ENCODE results near the gene SLC45A1. TPM values are rescaled to one million over a fixed set of nuclear protein-coding genes. Genes with fewer than 3 reads are reported as not detected.

SLC45A1 gene
- total RNA-seq, 2 experiments from 2014 or later = 0.16 to 0.56 TPM

DNA sequence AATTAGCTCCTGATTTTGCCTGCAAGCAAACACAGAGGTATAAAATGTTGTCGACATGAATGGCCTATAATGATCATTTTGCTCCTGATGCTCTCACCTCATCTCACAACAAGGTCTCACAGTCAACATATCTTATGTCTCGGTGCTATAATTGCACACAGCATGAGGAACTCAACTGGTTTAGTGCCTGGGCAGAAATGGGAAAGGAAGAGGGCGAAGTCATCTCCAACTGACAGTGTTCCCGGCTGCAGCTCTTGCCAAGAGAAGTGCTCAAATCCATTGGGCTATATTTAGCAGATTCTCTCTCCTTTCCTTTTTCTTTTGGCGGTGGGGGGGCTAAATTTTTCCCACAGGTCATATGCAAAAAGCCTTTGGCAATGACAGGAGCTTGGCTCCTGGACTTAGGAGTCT is 53.0 kb downstream of the SLC45A1 start:
- no peak overlapping the region for H3K27ac Mint-ChIP-seq
- TF ChIP-seq, protein P1, sequence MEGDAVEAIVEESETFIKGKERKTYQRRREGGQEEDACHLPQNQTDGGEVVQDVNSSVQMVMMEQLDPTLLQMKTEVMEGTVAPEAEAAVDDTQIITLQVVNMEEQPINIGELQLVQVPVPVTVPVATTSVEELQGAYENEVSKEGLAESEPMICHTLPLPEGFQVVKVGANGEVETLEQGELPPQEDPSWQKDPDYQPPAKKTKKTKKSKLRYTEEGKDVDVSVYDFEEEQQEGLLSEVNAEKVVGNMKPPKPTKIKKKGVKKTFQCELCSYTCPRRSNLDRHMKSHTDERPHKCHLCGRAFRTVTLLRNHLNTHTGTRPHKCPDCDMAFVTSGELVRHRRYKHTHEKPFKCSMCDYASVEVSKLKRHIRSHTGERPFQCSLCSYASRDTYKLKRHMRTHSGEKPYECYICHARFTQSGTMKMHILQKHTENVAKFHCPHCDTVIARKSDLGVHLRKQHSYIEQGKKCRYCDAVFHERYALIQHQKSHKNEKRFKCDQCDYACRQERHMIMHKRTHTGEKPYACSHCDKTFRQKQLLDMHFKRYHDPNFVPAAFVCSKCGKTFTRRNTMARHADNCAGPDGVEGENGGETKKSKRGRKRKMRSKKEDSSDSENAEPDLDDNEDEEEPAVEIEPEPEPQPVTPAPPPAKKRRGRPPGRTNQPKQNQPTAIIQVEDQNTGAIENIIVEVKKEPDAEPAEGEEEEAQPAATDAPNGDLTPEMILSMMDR (IDR thresholded peaks at IDR 0.05) = no peak
- no peak overlapping the region for H3K4me3 Mint-ChIP-seq
- H3K36me3 Mint-ChIP-seq (ENCODE audit: low read depth) = peaks cover 1% of the 10 kb centered on the region
- no peaks in the 10 kb centered on the region for H3K27me3 Mint-ChIP-seq
- ChIA-PET POLR2A (interaction anchor here (0.5 to 1.0 kb wide), 2 partner anchors 26 to 378 kb away, joined by 3 read pairs; no protein-coding TSS in a partner anchor), CTCF (interaction anchor here (0.8 to 1.7 kb wide), 5 partner anchors 10 to 478 kb away, joined by 3 to 5 read pairs (median 3); no protein-coding TSS in a partner anchor)
- DNase-seq (no peak), ATAC-seq (no peak)
- intact Hi-C loops (cut with micrococcal nuclease) = no loop called here
- peaks cover 21% of the 10 kb centered on the region for H3K4me1 Mint-ChIP-seq (ENCODE audit: low read depth)
- H3K9me3 Mint-ChIP-seq = no peaks in the 10 kb centered on the region

DNA sequence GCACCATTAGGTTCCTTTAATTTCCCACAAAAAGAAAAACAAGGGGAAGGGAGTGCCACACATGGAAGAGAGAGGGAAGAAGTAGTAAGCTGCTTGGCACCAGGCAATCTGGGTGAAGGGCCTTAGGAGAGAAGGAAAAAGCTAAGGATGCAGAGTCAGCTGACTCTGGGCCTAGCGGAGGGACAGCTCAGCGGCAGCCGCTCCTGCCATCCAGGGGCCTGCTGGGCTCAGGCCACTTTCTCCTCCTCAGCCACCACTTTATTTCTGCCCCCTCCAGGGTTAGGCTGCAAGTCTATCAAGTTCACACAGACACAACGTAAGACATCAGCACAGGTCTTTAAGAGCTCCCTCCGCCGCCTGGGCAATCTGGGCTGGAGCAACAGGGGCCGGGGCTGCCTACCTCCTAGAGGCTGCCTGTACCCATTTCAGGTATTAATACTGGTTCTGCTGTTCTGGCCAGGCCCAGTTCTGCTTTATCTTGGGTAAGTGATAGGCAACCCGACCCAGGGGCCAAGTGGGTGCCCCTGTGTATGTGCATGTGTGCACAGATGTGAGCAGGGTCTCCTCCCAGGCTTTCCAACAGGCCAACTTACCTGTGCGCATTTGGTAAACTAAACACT is 53.6 kb downstream of the SLC45A1 start:
- ChIA-PET POLR2A (interaction anchor here (1.0 kb wide), 1 partner anchor 26 kb away, joined by 3 read pairs; no protein-coding TSS in a partner anchor), CTCF (interaction anchor here (1.0 to 1.7 kb wide), 4 partner anchors 10 to 357 kb away, joined by 3 to 5 read pairs (median 4); no protein-coding TSS in a partner anchor)
- no peak overlapping the region for H3K27ac Mint-ChIP-seq
- H3K27me3 Mint-ChIP-seq = no peaks in the 10 kb centered on the region
- intact Hi-C loops (cut with micrococcal nuclease) = no loop called here
- no peak for DNase-seq
- H3K9me3 Mint-ChIP-seq = no peaks in the 10 kb centered on the region
- TF ChIP-seq, protein P1 (IDR thresholded peaks at IDR 0.05) = no peak
- H3K4me1 Mint-ChIP-seq (ENCODE audit: low read depth) = peaks cover 26% of the 10 kb centered on the region
- H3K36me3 Mint-ChIP-seq (ENCODE audit: low read depth) = peaks cover 1% of the 10 kb centered on the region
- H3K4me3 Mint-ChIP-seq = no peak overlapping the region
- no peak for ATAC-seq

DNA sequence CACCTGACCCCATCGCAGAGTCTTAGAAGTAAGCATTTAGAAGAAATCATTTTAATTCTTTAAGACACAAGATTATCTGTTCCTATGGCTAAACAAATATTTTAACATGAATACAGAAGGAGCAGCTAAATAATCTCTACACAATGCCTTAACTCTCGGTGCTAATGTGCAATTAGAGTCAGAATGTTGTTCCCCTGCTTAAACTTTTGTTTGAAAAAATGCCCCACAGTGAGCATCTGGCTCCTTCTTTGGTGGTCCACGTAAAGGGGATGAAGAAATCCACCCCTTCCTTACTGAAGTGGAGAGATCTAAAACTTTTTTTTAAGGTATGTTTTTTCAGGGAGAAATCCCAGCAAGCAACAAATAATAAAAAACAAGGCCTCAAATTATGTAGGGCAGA is 55.2 kb downstream of the SLC45A1 start:
- Mint-ChIP-seq H3K9me3 (no peaks in the 10 kb centered on the region), H3K4me3 (no peak overlapping the region), H3K27me3 (no peaks in the 10 kb centered on the region), H3K27ac (no peak overlapping the region), H3K36me3 (ENCODE audit: low read depth) (peaks cover 3% of the 10 kb centered on the region), H3K4me1 (ENCODE audit: low read depth) (peaks cover 33% of the 10 kb centered on the region)
- intact Hi-C loops (cut with micrococcal nuclease) = no loop called here
- ChIA-PET CTCF (interaction anchor here (0.8 kb wide), 1 partner anchor 14 kb away, joined by 3 read pairs; no protein-coding TSS in a partner anchor), POLR2A (no interaction called here)
- DNase-seq (no peak), ATAC-seq (no peak)
- TF ChIP-seq, protein P1 (IDR thresholded peaks at IDR 0.05) = no peak

DNA sequence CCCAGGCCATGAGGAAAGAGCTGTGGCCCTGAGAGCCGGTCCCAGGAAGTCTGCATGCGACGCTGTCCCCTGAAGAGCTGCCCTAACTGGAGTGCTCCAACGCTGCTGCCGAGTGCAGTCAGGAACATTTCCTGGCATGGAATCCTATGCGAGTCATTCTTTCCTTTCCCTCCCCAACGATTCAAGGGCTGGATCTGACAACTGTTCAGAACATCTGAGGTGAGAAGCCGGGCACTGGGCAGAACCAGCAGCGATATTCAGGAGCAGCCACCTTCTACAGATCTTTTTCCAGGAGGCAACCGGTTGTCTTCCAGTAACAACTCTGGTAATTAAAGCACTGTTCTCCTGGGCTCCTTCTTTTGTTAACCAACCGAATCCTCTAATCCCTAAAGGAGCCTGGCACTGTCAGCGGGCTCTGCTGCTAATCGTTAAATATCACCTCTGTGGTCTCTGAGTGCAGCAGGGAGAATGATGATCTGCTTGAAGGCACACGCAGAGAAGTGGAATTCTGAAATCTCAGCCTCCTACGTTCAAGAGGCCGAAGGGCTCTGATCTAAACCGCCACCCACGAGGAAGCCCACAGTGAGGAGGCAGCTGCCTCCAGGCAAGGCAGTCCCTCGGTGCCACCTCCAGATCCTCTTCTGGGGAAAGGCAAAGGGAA is 55.8 kb downstream of the SLC45A1 start:
- no peak for DNase-seq
- H3K4me3 Mint-ChIP-seq = no peak overlapping the region

More for the DNA sequence above, 55.8 kb downstream of the SLC45A1 start:
- intact Hi-C loops (cut with micrococcal nuclease) = no loop called here
- TF ChIP-seq, protein P1 (IDR thresholded peaks at IDR 0.05) = no peak
- H3K4me1 Mint-ChIP-seq (ENCODE audit: low read depth) = peaks cover 38% of the 10 kb centered on the region
- H3K9me3 Mint-ChIP-seq = no peaks in the 10 kb centered on the region
- no peak for ATAC-seq
- no peaks in the 10 kb centered on the region for H3K27me3 Mint-ChIP-seq
- POLR2A ChIA-PET = no interaction called here
- H3K27ac Mint-ChIP-seq = no peak overlapping the region
- CTCF ChIA-PET = interaction anchor here (0.8 to 1.0 kb wide), 2 partner anchors 159 to 352 kb away, joined by 3 read pairs; no protein-coding TSS in a partner anchor
- H3K36me3 Mint-ChIP-seq (ENCODE audit: low read depth) = peaks cover 3% of the 10 kb centered on the region

Data from activated CD8-positive, alpha-beta T cell treated with anti-CD3 and anti-CD28 coated beads for 36 hours (primary cell).